Measurements from ENCODE around the gene COL26A1. TPM values are rescaled to one million over a fixed set of nuclear protein-coding genes. Genes with fewer than 3 reads are reported as not detected.
"Not testable (repeated sequence)": the region's sequence is repeated elsewhere in the genome, so short reads cannot be mapped to it uniquely, and the experiment has no call there.

COL26A1 gene
- total RNA-seq, 1 experiment from 2014 or later, result 42.6 TPM

- no peak overlapping the region for H3K4me3 Mint-ChIP-seq
- no CpG with 5 or more reads among the region's 5 CpGs for WGBS (ENCODE audit: extremely low coverage, insufficient read length, low lambda C conversion rate)
- Histone ChIP-seq H4K8ac (replicated peaks; ENCODE audit: insufficient read length, low read depth, low read length) (no peak overlapping the region), H3K4ac (ENCODE audit: low read depth, low read length) (no peak overlapping the region), H3K9ac (ENCODE audit: extremely low read depth, insufficient read length, low read length) (no peak overlapping the region), H3K9me3 (ENCODE audit: control insufficient read depth, low read depth, low read length) (no peaks in the 10 kb centered on the region), H3K4me1 (ENCODE audit: insufficient read depth, low read length) (peaks cover 7% of the 10 kb centered on the region; the same call in 1 of the 2 replicates), H4K20me1 (ENCODE audit: control insufficient read depth, insufficient read depth, insufficient read length) (peaks cover 2% of the 10 kb centered on the region), H3K56ac (ENCODE audit: insufficient read length, low read depth, low read length) (no peak overlapping the region), H2BK20ac (ENCODE audit: low read depth, low read length, poor library complexity, severe bottlenecking) (no peak overlapping the region), H3T11ph (ENCODE audit: low read length) (no peak overlapping the region), H3K27me3 (ENCODE audit: insufficient read depth, low read length) (no peaks in the 10 kb centered on the region; the same call in 1 of the 2 replicates), H2AFZ (ENCODE audit: low read length) (no peak overlapping the region), H4K91ac (ENCODE audit: insufficient read length, low read depth, low read length) (no peak overlapping the region), H3K79me1 (ENCODE audit: insufficient read depth, low read depth, low read length, poor library complexity, severe bottlenecking) (no peaks in the 10 kb centered on the region), H3K14ac (ENCODE audit: insufficient read depth, low read length) (no peak overlapping the region), H2BK15ac (ENCODE audit: low read depth, low read length) (no peak overlapping the region), H3K23me2 (ENCODE audit: insufficient read length, low read depth, low read length, poor library complexity, severe bottlenecking) (no peaks in the 10 kb centered on the region), H3K79me2 (ENCODE audit: insufficient read depth, low read length) (no peaks in the 10 kb centered on the region), H3K4me2 (ENCODE audit: insufficient read depth, insufficient read length, low read length) (no peak overlapping the region), H2BK120ac (ENCODE audit: low read depth, low read length, poor library complexity, severe bottlenecking) (no peak overlapping the region), H4K5ac (ENCODE audit: insufficient read length, low read depth, low read length) (no peak overlapping the region), H2BK5ac (ENCODE audit: insufficient read length, low read length) (no peak overlapping the region), H3K27ac (ENCODE audit: insufficient read length, low read depth, low read length) (no peak overlapping the region), H3K18ac (ENCODE audit: insufficient read length, low read depth, low read length) (no peak overlapping the region), H2BK12ac (ENCODE audit: insufficient read length, low read depth, low read length) (no peak overlapping the region), H2AK5ac (ENCODE audit: insufficient read length, low read length) (no peak overlapping the region), H3K23ac (ENCODE audit: insufficient read length, low read depth, low read length) (no peak overlapping the region)
- no peak for TF ChIP-seq CTCF (conservative IDR thresholded peaks at IDR 0.05)
- no peak for DNase-seq
- peaks cover 3% of the 10 kb centered on the region; the same call in 1 of the 2 replicates for H3K27me3 Mint-ChIP-seq (ENCODE audit: low read depth)
- H3K4me1 Mint-ChIP-seq, result peaks cover 14 to 21% of the 10 kb centered on the region in 2 experiments
- no peak overlapping the region for H3K27ac Mint-ChIP-seq
- peaks cover 8 to 11% of the 10 kb centered on the region in 2 experiments for H3K9me3 Mint-ChIP-seq
- peaks cover 17 to 18% (median 17%) of the 10 kb centered on the region in 3 experiments for H3K36me3 Mint-ChIP-seq (ENCODE audit: insufficient read depth in 1 of 3, low read depth in 3 of 3)
These were observed 111.5 kb downstream of the COL26A1 start for GRCh38 chr7:101474178-101474577.

GRCh38 chr7:101475691-101476090, 113.0 kb downstream of the COL26A1 start:
- H2AK5ac ChIP-seq (ENCODE audit: insufficient read length, low read length); H3K18ac ChIP-seq (ENCODE audit: insufficient read length, low read depth, low read length); H2BK5ac ChIP-seq (ENCODE audit: insufficient read length, low read length); H2AFZ ChIP-seq (ENCODE audit: low read length); H3K4ac ChIP-seq (ENCODE audit: low read depth, low read length); DNase-seq; H3K4me1 Mint-ChIP-seq; H4K20me1 ChIP-seq (ENCODE audit: control insufficient read depth, insufficient read depth, insufficient read length); H3K23me2 ChIP-seq (ENCODE audit: insufficient read length, low read depth, low read length, poor library complexity, severe bottlenecking); H3K14ac ChIP-seq (ENCODE audit: insufficient read depth, low read length); H3K9me3 ChIP-seq (ENCODE audit: control insufficient read depth, low read depth, low read length); H3K4me3 Mint-ChIP-seq; H3K23ac ChIP-seq (ENCODE audit: insufficient read length, low read depth, low read length); H3K79me2 ChIP-seq (ENCODE audit: insufficient read depth, low read length); H3K27me3 Mint-ChIP-seq (ENCODE audit: low read depth); H2BK120ac ChIP-seq (ENCODE audit: low read depth, low read length, poor library complexity, severe bottlenecking); H4K5ac ChIP-seq (ENCODE audit: insufficient read length, low read depth, low read length); H3K79me1 ChIP-seq (ENCODE audit: insufficient read depth, low read depth, low read length, poor library complexity, severe bottlenecking); H3T11ph ChIP-seq (ENCODE audit: low read length); H2BK12ac ChIP-seq (ENCODE audit: insufficient read length, low read depth, low read length); H3K4me1 ChIP-seq (ENCODE audit: insufficient read depth, low read length); H4K91ac ChIP-seq (ENCODE audit: insufficient read length, low read depth, low read length); H3K9ac ChIP-seq (ENCODE audit: extremely low read depth, insufficient read length, low read length); H4K8ac ChIP-seq (replicated peaks; ENCODE audit: insufficient read length, low read depth, low read length); H2BK20ac ChIP-seq (ENCODE audit: low read depth, low read length, poor library complexity, severe bottlenecking); H3K27me3 ChIP-seq (ENCODE audit: insufficient read depth, low read length); H3K4me2 ChIP-seq (ENCODE audit: insufficient read depth, insufficient read length, low read length); H2BK15ac ChIP-seq (ENCODE audit: low read depth, low read length); H3K56ac ChIP-seq (ENCODE audit: insufficient read length, low read depth, low read length); H3K27ac ChIP-seq (ENCODE audit: insufficient read length, low read depth, low read length): not testable (repeated sequence)
- Mint-ChIP-seq H3K9me3 (peaks cover 12 to 16% of the 10 kb centered on the region in 2 experiments), H3K27ac (peak overlapping the region in 2 of 3 experiments; percentile 19 to 42; a peak in 1 of 7 replicates), H3K36me3 (ENCODE audit: insufficient read depth in 1 of 3, low read depth in 3 of 3) (peaks cover 17 to 25% (median 21%) of the 10 kb centered on the region in 3 experiments)
- WGBS (ENCODE audit: extremely low coverage, insufficient read length, low lambda C conversion rate), result no CpG with 5 or more reads among the region's 2 CpGs
